Testis (tissue), 3 donors: ENCODE measurements around the gene CDK5R2. TPM values are rescaled to one million over a fixed set of nuclear protein-coding genes. Genes with fewer than 3 reads are reported as not detected.

Experiments
- DNase-seq: peaks from one replicate; pipeline ENCODE4 v3.0.0-alpha.2; 2019
- H3K27ac ChIP-seq, 2 donors: fragments of 200-600 bp; sonication (generic); one replicate each; pipeline ENCODE4 v1.5.1; 2019
- H3K27me3 ChIP-seq: fragments of 200-600 bp; sonication (generic); one replicate; pipeline ENCODE4 v1.5.1; 2019
- H3K36me3 ChIP-seq: fragments of 200-600 bp; sonication (generic); one replicate; pipeline ENCODE4 v1.5.1; 2017; ENCODE audit warnings: low read depth; ENCODE audit errors: missing control alignments
- H3K4me1 ChIP-seq: fragments of 200-600 bp; sonication (generic); one replicate; pipeline ENCODE4 v1.5.1; 2019
- H3K4me3 ChIP-seq, 2 donors: fragments of 200-600 bp; sonication (generic); one replicate each; pipeline ENCODE4 v1.5.1; 2017 to 2019
- H3K9me3 ChIP-seq: fragments of 200-600 bp; sonication (generic); one replicate; pipeline ENCODE4 v1.5.1; 2017
- CTCF ChIP-seq, 3 experiments: fragments of 450-650 bp in 2 of 3; fragments of 200-600 bp in 1 of 3; sonication (generic) in 1 of 3; IDR thresholded peaks; one replicate each; pipeline ENCODE4 v1.5.1; 2016 to 2019; ENCODE audit warnings: antibody characterized with exemption in 3 of 3, mild to moderate bottlenecking in 2 of 3, moderate library complexity in 1 of 3
- POLR2A ChIP-seq: fragments of 450-650 bp; IDR thresholded peaks from one replicate; pipeline ENCODE4 v1.6.1; 2017; ENCODE audit warnings: antibody characterized with exemption, mild to moderate bottlenecking, moderate library complexity
- WGBS, 2 donors: methylation state at CpG; one replicate each; pipeline ENCODE4 v1.1.5; 2018; 5-methylcytosine and 5-hydroxymethylcytosine counted together
- intact Hi-C: fragments of 100-400 bp; cut with DNase I; formaldehyde crosslinking; loops from one replicate; pipeline ENCODE4 v1.15.1; 2023; ENCODE audit warnings: low total_unique reads
- polyA plus RNA-seq: library from polyadenylated mRNA; stranded (reverse); fragments of 350-450 nt; fragmentation: Illumina TruSeq; extraction: RNeasy Lipid Tissue Mini Kit (QIAGEN cat#74804); gene quantifications from one replicate; pipeline ENCODE4 v1.2.3, GENCODE V29; 2014; ENCODE audit warnings: low read depth, low replicate concordance; ENCODE audit not compliant: insufficient read depth
- total RNA-seq, 2 donors: library from RNA; depleted of rRNA; stranded (reverse); fragments of >200 nt; gene quantifications; one replicate each; pipeline ENCODE4 v1.2.3, GENCODE V29; 2016

CDK5R2 gene
- total and polyA plus RNA-seq, 3 donors from 2014 or later: 0.83 to 1.6 (median 1.2) TPM

GRCh38 chr2:218979846-218980734, 20.6 kb downstream of the CDK5R2 start:
- DNase-seq: peak; percentile 91
- Histone ChIP-seq H3K9me3 (no peaks in the 10 kb centered on the region), H3K4me3 (peak overlapping the region; percentile 2 to 9), H3K27me3 (peaks cover 10% of the 10 kb centered on the region), H3K4me1 (peaks cover 22% of the 10 kb centered on the region), H3K27ac (no peak overlapping the region), H3K36me3 (no peaks in the 10 kb centered on the region)
- intact Hi-C loops: no loop called here
- TF ChIP-seq CTCF (IDR thresholded peaks at IDR 0.05) (peak; percentile 67 to 90 (median 75)), POLR2A (no peak)
- 1 to 2% methylated on average over 36 to 38 of the region's 39 CpGs for WGBS, 2 donors

DNA sequence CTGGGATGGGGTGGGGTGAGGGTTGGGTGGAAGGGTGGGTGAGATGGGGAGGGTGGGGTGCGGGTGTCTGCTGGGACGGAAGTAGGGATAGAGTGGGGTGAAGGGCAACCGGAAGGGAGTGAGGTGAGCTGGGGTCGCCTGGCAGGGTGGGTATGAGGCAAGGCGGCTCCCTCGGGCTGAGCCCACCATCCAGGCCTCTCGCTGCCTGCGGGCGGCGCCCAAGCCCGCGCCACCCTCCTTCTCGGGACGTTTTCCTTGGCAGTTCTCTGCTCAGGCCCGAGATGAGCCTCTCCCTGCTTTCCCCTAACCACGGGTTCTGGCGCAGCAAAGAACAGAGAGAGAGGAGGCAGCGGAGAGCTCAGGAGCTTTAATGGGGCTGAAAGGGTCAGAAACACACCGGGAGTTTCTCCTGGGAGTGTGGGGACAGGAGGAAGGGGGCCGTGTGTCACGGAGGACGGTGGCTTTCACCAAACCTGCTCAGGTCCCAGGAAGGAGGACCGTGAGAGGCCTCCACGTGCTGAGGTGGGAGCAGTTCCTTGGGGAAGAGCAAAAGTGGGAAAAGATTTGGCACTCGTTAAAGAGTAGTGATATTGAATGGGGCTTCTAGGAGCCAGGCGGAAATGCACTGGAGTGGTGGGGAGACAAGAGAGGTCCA, 21.4 kb downstream of the CDK5R2 start:
- intact Hi-C loops: no loop called here
- no peaks in the 10 kb centered on the region for H3K36me3 ChIP-seq
- DNase-seq: no peak
- H3K9me3 ChIP-seq: no peaks in the 10 kb centered on the region
- no peak overlapping the region for H3K27ac ChIP-seq
- TF ChIP-seq POLR2A (no peak), CTCF (IDR thresholded peaks at IDR 0.05) (no peak)
- H3K4me3 ChIP-seq: no peak overlapping the region
- H3K27me3 ChIP-seq: peaks cover 10% of the 10 kb centered on the region
- H3K4me1 ChIP-seq: peaks cover 27% of the 10 kb centered on the region
- WGBS, 2 donors: 3% methylated on average over 14 to 26 of the region's 26 CpGs

GRCh38 chr2:218981390-218981880, 22.0 kb downstream of the CDK5R2 start:
- Histone ChIP-seq H3K36me3 (no peaks in the 10 kb centered on the region), H3K4me1 (peaks cover 27% of the 10 kb centered on the region), H3K27ac (no peak overlapping the region), H3K27me3 (peaks cover 10% of the 10 kb centered on the region), H3K9me3 (no peaks in the 10 kb centered on the region), H3K4me3 (no peak overlapping the region)
- no peak for DNase-seq
- WGBS, 2 donors: 2 to 3% methylated on average over 19 to 27 of the region's 46 CpGs
- intact Hi-C loops: no loop called here
- TF ChIP-seq CTCF (IDR thresholded peaks at IDR 0.05) (no peak), POLR2A (no peak)

- no peaks in the 10 kb centered on the region for H3K9me3 ChIP-seq
- intact Hi-C loops: no loop called here
- H3K27ac ChIP-seq: no peak overlapping the region
- peaks cover 10% of the 10 kb centered on the region for H3K27me3 ChIP-seq
- no peaks in the 10 kb centered on the region for H3K36me3 ChIP-seq
- DNase-seq: peak; percentile 36
- TF ChIP-seq POLR2A: no peak
- no peak for TF ChIP-seq CTCF (IDR thresholded peaks at IDR 0.05)
- H3K4me3 ChIP-seq: no peak overlapping the region
- 1 to 4% methylated on average over 17 to 66 of the region's 69 CpGs for WGBS, 2 donors
- peaks cover 27% of the 10 kb centered on the region for H3K4me1 ChIP-seq
Measured at GRCh38 chr2:218981881-218982585, 22.6 kb downstream of the CDK5R2 start.
